ENCODE data around the gene PRKCH.
A peak's percentile ranks its signal among the peaks of the same experiment; 100 is the strongest.
"Not testable (repeated sequence)": the region's sequence is repeated elsewhere in the genome, so short reads cannot be mapped to it uniquely, and the experiment has no call there.

The PRKCH gene

GRCh38 chr14:61461808-61462275, 140.5 kb downstream of the PRKCH start:
- peak; percentile 79 for FAIRE-seq

- no peak for FAIRE-seq
Measured at GRCh38 chr14:61462566-61463193, 141.3 kb downstream of the PRKCH start.

GRCh38 chr14:61463664-61464285, 142.4 kb downstream of the PRKCH start:
- FAIRE-seq, result no peak

- not testable (repeated sequence) for FAIRE-seq
Measured at GRCh38 chr14:61464539-61465320, 143.4 kb downstream of the PRKCH start.

- FAIRE-seq, result no peak
Measured at GRCh38 chr14:61466249-61466904, 145.0 kb downstream of the PRKCH start.

- no peak for FAIRE-seq
Measured at GRCh38 chr14:61466905-61467280, 145.5 kb downstream of the PRKCH start.

GRCh38 chr14:61467296-61467695, 145.9 kb downstream of the PRKCH start:
- no peak for FAIRE-seq

- no peak for FAIRE-seq
Measured at GRCh38 chr14:61468063-61468825, 146.9 kb downstream of the PRKCH start.

GRCh38 chr14:61469781-61470180, 148.4 kb downstream of the PRKCH start:
- FAIRE-seq, result no peak

GRCh38 chr14:61470261-61470960, 149.0 kb downstream of the PRKCH start:
- FAIRE-seq, result no peak

- no peak for FAIRE-seq
Measured at GRCh38 chr14:61470961-61471293, 149.5 kb downstream of the PRKCH start.

GRCh38 chr14:61471297-61472005, 150.1 kb downstream of the PRKCH start:
- no peak for FAIRE-seq

GRCh38 chr14:61472011-61472672, 150.8 kb downstream of the PRKCH start:
- no peak for FAIRE-seq

GRCh38 chr14:61472801-61473376, 151.5 kb downstream of the PRKCH start:
- FAIRE-seq, result no peak

GRCh38 chr14:61474015-61474414, 152.6 kb downstream of the PRKCH start:
- FAIRE-seq, result no peak

- FAIRE-seq, result no peak
Measured at GRCh38 chr14:61474701-61475100, 153.3 kb downstream of the PRKCH start.

GRCh38 chr14:61475316-61475715, 153.9 kb downstream of the PRKCH start:
- FAIRE-seq, result no peak

- no peak for FAIRE-seq
Measured at GRCh38 chr14:61476105-61476753, 154.8 kb downstream of the PRKCH start.

GRCh38 chr14:61476754-61477410, 155.5 kb downstream of the PRKCH start:
- FAIRE-seq, result no peak
